Measurements from ENCODE around the gene PNPLA3. TPM values are rescaled to one million over a fixed set of nuclear protein-coding genes. Genes with fewer than 3 reads are reported as not detected.

The PNPLA3 gene
- total RNA-seq, 2 experiments from 2014 or later = not detected

DNA sequence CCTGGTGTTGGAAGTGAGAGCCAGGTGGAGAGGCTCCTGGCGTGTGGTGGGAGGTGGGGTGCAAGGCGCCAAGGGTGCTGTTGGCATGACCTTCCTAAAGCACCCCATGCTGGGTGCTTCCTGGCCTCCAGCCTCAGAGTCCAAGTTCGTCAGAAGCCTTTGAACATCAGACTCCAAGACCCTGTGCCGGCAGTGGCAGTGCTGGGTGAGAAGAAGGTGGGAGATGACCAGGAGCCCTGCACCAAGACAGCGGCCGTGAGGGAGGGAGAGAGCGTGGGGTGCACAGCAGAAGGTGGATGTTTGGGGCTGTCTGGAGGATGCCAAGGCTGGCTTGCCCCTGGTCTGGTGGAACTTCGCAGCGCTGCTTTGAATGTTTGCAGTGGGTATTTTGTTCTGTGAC lies 70.8 kb downstream of the PNPLA3 start:
- Histone ChIP-seq H3K4me3 (ENCODE audit: low read depth, low read length, poor library complexity, severe bottlenecking) (no peak overlapping the region), H3K9me3 (ENCODE audit: low read length) (no peaks in the 10 kb centered on the region), H3K79me2 (ENCODE audit: insufficient read depth, low read depth, low read length) (no peaks in the 10 kb centered on the region), H3K9me2 (ENCODE audit: insufficient read depth, low read length) (no peaks in the 10 kb centered on the region), H3K4me2 (ENCODE audit: low read length) (no peak overlapping the region), H3K27ac (ENCODE audit: low read depth, low read length, poor library complexity, severe bottlenecking) (no peak overlapping the region), H3K4me1 (ENCODE audit: insufficient read depth, low read length, poor library complexity, severe bottlenecking) (peaks cover 10% of the 10 kb centered on the region), H3K36me3 (ENCODE audit: insufficient read depth, low read length) (peaks cover 94% of the 10 kb centered on the region), H4K20me1 (ENCODE audit: insufficient read depth, low read length) (no peaks in the 10 kb centered on the region), H2AFZ (ENCODE audit: low read length) (no peak overlapping the region)
- TF ChIP-seq CTCF (conservative IDR thresholded peaks at IDR 0.05; ENCODE audit: low read length) = no peak
- TF ChIP-seq EZH2phosphoT487 (IDR thresholded peaks at IDR 0.05; ENCODE audit: borderline replicate concordance, low read depth, low read length) = no peak
- ChIA-PET POLR2A (no interaction called here), CTCF (ENCODE audit: unreplicated experiment) (no interaction called here)
- DNase-seq (ENCODE audit: low spot score) = no peak
- no TSS peak for BruUV-seq (replicated peaks)
- intact Hi-C loops (cut with micrococcal nuclease; ENCODE audit: unreplicated experiment) = no loop called here

DNA sequence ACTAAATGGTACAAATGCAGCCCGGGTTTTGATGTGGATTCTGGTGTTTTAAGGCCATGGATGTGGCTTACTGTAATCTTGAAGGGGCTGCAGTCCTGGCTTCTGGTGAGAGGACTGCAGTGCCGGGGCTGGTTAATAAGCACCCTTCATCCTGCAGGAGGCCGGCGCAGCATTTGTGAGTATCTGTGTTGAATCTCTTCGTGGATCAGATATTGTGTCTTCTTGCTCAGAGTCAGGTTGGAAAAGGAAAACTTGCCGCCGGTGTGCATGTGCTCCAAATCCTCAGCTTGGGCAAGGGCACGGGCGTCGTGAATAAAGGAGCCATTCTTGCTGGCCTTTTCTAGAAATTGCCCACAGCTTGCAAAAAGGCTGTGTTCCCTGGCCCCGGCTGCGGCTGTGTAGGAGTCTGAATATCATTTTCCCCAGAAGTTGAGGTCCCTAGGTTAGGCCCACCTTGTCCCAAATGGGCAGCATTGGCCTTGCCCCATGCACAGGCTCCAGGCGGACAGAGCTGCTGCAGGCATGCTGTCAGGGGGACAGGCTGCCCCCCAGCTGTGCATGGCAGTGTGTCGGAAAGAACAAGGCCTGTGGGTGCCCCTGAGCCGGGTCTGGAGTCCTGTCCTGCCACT lies 71.6 kb downstream of the PNPLA3 start:
- CTCF ChIA-PET (ENCODE audit: unreplicated experiment) = no interaction called here
- no TSS peak for BruUV-seq (replicated peaks)
- no peak for TF ChIP-seq CTCF (conservative IDR thresholded peaks at IDR 0.05; ENCODE audit: low read length)
- Histone ChIP-seq H3K4me3 (ENCODE audit: low read depth, low read length, poor library complexity, severe bottlenecking) (no peak overlapping the region), H3K9me3 (ENCODE audit: low read length) (no peaks in the 10 kb centered on the region), H3K9me2 (ENCODE audit: insufficient read depth, low read length) (no peaks in the 10 kb centered on the region), H3K27ac (ENCODE audit: low read depth, low read length, poor library complexity, severe bottlenecking) (no peak overlapping the region), H3K4me2 (ENCODE audit: low read length) (no peak overlapping the region), H3K4me1 (ENCODE audit: insufficient read depth, low read length, poor library complexity, severe bottlenecking) (peaks cover 10% of the 10 kb centered on the region), H3K79me2 (ENCODE audit: insufficient read depth, low read depth, low read length) (no peaks in the 10 kb centered on the region), H3K36me3 (ENCODE audit: insufficient read depth, low read length) (peaks cover 90% of the 10 kb centered on the region), H2AFZ (ENCODE audit: low read length) (no peak overlapping the region), H4K20me1 (ENCODE audit: insufficient read depth, low read length) (no peaks in the 10 kb centered on the region)
- POLR2A ChIA-PET = no interaction called here
- DNase-seq (ENCODE audit: low spot score) = no peak
- intact Hi-C loops (cut with micrococcal nuclease; ENCODE audit: unreplicated experiment) = no loop called here

- Histone ChIP-seq H3K4me3 (ENCODE audit: low read depth, low read length, poor library complexity, severe bottlenecking) (no peak overlapping the region), H3K4me1 (ENCODE audit: insufficient read depth, low read length, poor library complexity, severe bottlenecking) (peaks cover 10% of the 10 kb centered on the region), H4K20me1 (ENCODE audit: insufficient read depth, low read length) (no peaks in the 10 kb centered on the region), H3K4me2 (ENCODE audit: low read length) (no peak overlapping the region; the same call in 1 of the 2 replicates), H3K27ac (ENCODE audit: low read depth, low read length, poor library complexity, severe bottlenecking) (no peak overlapping the region), H3K9me2 (ENCODE audit: insufficient read depth, low read length) (no peaks in the 10 kb centered on the region), H3K9me3 (ENCODE audit: low read length) (no peaks in the 10 kb centered on the region), H3K79me2 (ENCODE audit: insufficient read depth, low read depth, low read length) (no peaks in the 10 kb centered on the region), H3K36me3 (ENCODE audit: insufficient read depth, low read length) (peaks cover 86% of the 10 kb centered on the region), H2AFZ (ENCODE audit: low read length) (no peak overlapping the region)
- TF ChIP-seq EZH2phosphoT487 (IDR thresholded peaks at IDR 0.05; ENCODE audit: borderline replicate concordance, low read depth, low read length) (no peak), CTCF (conservative IDR thresholded peaks at IDR 0.05; ENCODE audit: low read length) (no peak)
- no peak for DNase-seq (ENCODE audit: low spot score)
- CTCF ChIA-PET (ENCODE audit: unreplicated experiment) = no interaction called here
- intact Hi-C loops (cut with micrococcal nuclease; ENCODE audit: unreplicated experiment) = no loop called here
- POLR2A ChIA-PET = interaction anchor here (0.6 kb wide), 1 partner anchor 37 kb away, joined by 3 read pairs; no protein-coding TSS in a partner anchor
- BruUV-seq (replicated peaks) = no TSS peak
These were observed 72.2 kb downstream of the PNPLA3 start for GRCh38 chr22:43995798-43996169.

Data from OCI-LY7 (cell line).